IMR-90 (cell line): ENCODE results near the gene LRRC15. TPM values are rescaled to one million over a fixed set of nuclear protein-coding genes. Genes with fewer than 3 reads are reported as not detected.

Source experiments
- ATAC-seq: fragments of 200-7000 bp; cut with Tn5 transposase; 2 replicates; pipeline ENCODE4 v1.9.1; 2020; ENCODE audit warnings: low read depth, mild to moderate bottlenecking, moderate library complexity
- BruUV-seq: library from RNA; stranded (reverse); fragments of 400-500 nt; replicated peaks from 2 replicates; lab custom pipeline; 2021; lab: Mats Ljungman, UMichigan
- CTCF ChIA-PET: fragments of 300-600 bp; formaldehyde crosslinking; extraction: SDS; loops from one replicate; lab custom pipeline; 2021; ENCODE audit warnings: antibody characterized with exemption; lab: Yijun Ruan, JAX
- POLR2A ChIA-PET: fragments of 300-600 bp; sonication (Branson Sonifier 250); formaldehyde crosslinking; loops from one replicate; lab custom pipeline; 2022; ENCODE audit warnings: antibody characterized with exemption; ENCODE audit not compliant: unreplicated experiment; lab: Charles Lee
- DNase-seq: peaks from one replicate; pipeline ENCODE4 v3.0.0; 2013
- H2AFZ ChIP-seq: replicated peaks from 2 replicates; pipeline ENCODE3; 2013; ENCODE audit warnings: low read length, mild to moderate bottlenecking; ENCODE audit not compliant: poor library complexity
- H2AK5ac ChIP-seq: 2 replicates; pipeline ENCODE4 v1.6.1; 2013; ENCODE audit warnings: low read depth, low read length, inconsistent platforms
- H2AK9ac ChIP-seq: replicated peaks from 2 replicates; pipeline ENCODE3; 2013; ENCODE audit warnings: mild to moderate bottlenecking, low read depth, low read length, moderate library complexity; ENCODE audit not compliant: poor library complexity
- H2BK120ac ChIP-seq: 2 replicates; pipeline ENCODE4 v1.6.1; 2013; ENCODE audit warnings: low read depth, low read length, inconsistent platforms
- H2BK15ac ChIP-seq: 3 replicates; pipeline ENCODE4 v1.6.1; 2013; ENCODE audit warnings: low read depth, low read length, inconsistent platforms
- H2BK20ac ChIP-seq: 2 replicates; pipeline ENCODE4 v1.6.1; 2013; ENCODE audit warnings: low read depth, mild to moderate bottlenecking, inconsistent platforms, low read length, moderate library complexity
- H2BK5ac ChIP-seq: 2 replicates; pipeline ENCODE4 v1.6.1; 2013; ENCODE audit warnings: mild to moderate bottlenecking, low read depth, low read length, inconsistent platforms; ENCODE audit not compliant: poor library complexity, severe bottlenecking
- H3K14ac ChIP-seq: replicated peaks from 2 replicates; pipeline ENCODE4 v1.6.1; 2013; ENCODE audit warnings: low read depth, low read length, inconsistent platforms
- H3K18ac ChIP-seq: 2 replicates; pipeline ENCODE4 v1.6.1; 2013; ENCODE audit warnings: low read depth, low read length, control low read depth
- H3K23ac ChIP-seq: 2 replicates; pipeline ENCODE4 v1.6.1; 2013; ENCODE audit warnings: low read depth, low read length, inconsistent platforms
- H3K27ac ChIP-seq: 2 replicates; pipeline ENCODE4 v1.5.1; 2013; ENCODE audit warnings: mild to moderate bottlenecking, control low read depth, low read length; ENCODE audit not compliant: insufficient read depth
- H3K27me3 ChIP-seq: 2 replicates; pipeline ENCODE4 v1.6.1; 2013; ENCODE audit warnings: low read length; ENCODE audit not compliant: control insufficient read depth, insufficient read depth
- H3K36me3 ChIP-seq: 2 replicates; pipeline ENCODE4 v1.6.1; 2013; ENCODE audit warnings: low read length, mixed read lengths; ENCODE audit not compliant: control insufficient read depth, insufficient read depth
- H3K4ac ChIP-seq: 2 replicates; pipeline ENCODE4 v1.6.1; 2013; ENCODE audit warnings: low read depth, low read length, inconsistent platforms
- H3K4me1 ChIP-seq: 2 replicates; pipeline ENCODE4 v1.6.1; 2013; ENCODE audit warnings: low read length, mixed read lengths; ENCODE audit not compliant: control insufficient read depth, insufficient read depth
- H3K4me2 ChIP-seq: 2 replicates; pipeline ENCODE4 v1.6.1; 2013; ENCODE audit warnings: low read depth, mild to moderate bottlenecking, control low read depth, low read length, moderate library complexity
- H3K4me3 ChIP-seq: 2 replicates; pipeline ENCODE4 v1.5.1; 2013; ENCODE audit warnings: low read depth, mild to moderate bottlenecking, control low read depth, low read length, moderate library complexity; ENCODE audit not compliant: insufficient read depth
- H3K56ac ChIP-seq: 2 replicates; pipeline ENCODE4 v1.6.1; 2013; ENCODE audit warnings: low read length, inconsistent platforms; ENCODE audit not compliant: insufficient read depth; ENCODE audit errors: extremely low read depth
- H3K79me1 ChIP-seq, 2 experiments: 2 replicates each; pipeline ENCODE4 v1.6.1; 2013; ENCODE audit warnings: low read length in 2 of 2, inconsistent platforms in 1 of 2, low read depth in 1 of 2
- H3K9ac ChIP-seq: 2 replicates; pipeline ENCODE4 v1.6.1; 2013; ENCODE audit warnings: low read depth, low read length, control low read depth
- H3K9me1 ChIP-seq: 2 replicates; pipeline ENCODE4 v1.6.1; 2013; ENCODE audit warnings: low read length, inconsistent platforms; ENCODE audit not compliant: insufficient read depth
- H3K9me3 ChIP-seq: 2 replicates; pipeline ENCODE4 v1.6.1; 2013; ENCODE audit warnings: low read length; ENCODE audit not compliant: control insufficient read depth, insufficient read depth
- H4K20me1 ChIP-seq: 2 replicates; pipeline ENCODE4 v1.6.1; 2013; ENCODE audit warnings: low read length, inconsistent platforms; ENCODE audit not compliant: insufficient read depth
- H4K5ac ChIP-seq: 2 replicates; pipeline ENCODE4 v1.6.1; 2013; ENCODE audit warnings: mild to moderate bottlenecking, low read depth, low read length, control low read depth
- H4K8ac ChIP-seq, 2 experiments: 2 replicates each; pipeline ENCODE4 v1.6.1; 2013; ENCODE audit warnings: low read depth in 2 of 2, low read length in 2 of 2, control low read depth in 1 of 2, inconsistent platforms in 1 of 2
- H4K91ac ChIP-seq: 2 replicates; pipeline ENCODE4 v1.6.1; 2013; ENCODE audit warnings: low read depth, low read length, inconsistent platforms; ENCODE audit not compliant: insufficient read depth
- BHLHE40 ChIP-seq: fragments of 150-350 bp; IDR thresholded peaks from 2 replicates; pipeline ENCODE4 v1.6.1; 2016; ENCODE audit warnings: mild to moderate bottlenecking, low read depth, low read length
- CEBPB ChIP-seq: IDR thresholded peaks from 2 replicates; pipeline ENCODE4 v1.6.1; 2012; ENCODE audit warnings: low read depth, low read length, improper control_type of control experiment
- CHD1 ChIP-seq: IDR thresholded peaks from 2 replicates; pipeline ENCODE4 v1.6.1; 2012; ENCODE audit warnings: low read depth, low read length, improper control_type of control experiment
- FOS ChIP-seq: fragments of 150-350 bp; IDR thresholded peaks from 2 replicates; pipeline ENCODE4 v1.6.1; 2016; ENCODE audit warnings: low read depth, low read length
- MAFK ChIP-seq: IDR thresholded peaks from 2 replicates; pipeline ENCODE4 v1.6.1; 2012; ENCODE audit warnings: low read depth, low read length, improper control_type of control experiment
- MAZ ChIP-seq: IDR thresholded peaks from 2 replicates; pipeline ENCODE4 v1.6.1; 2012; ENCODE audit warnings: low read depth, mild to moderate bottlenecking, low read length, improper control_type of control experiment, moderate library complexity, borderline replicate concordance
- MXI1 ChIP-seq: IDR thresholded peaks from 2 replicates; pipeline ENCODE4 v1.6.1; 2012; ENCODE audit warnings: low read depth, mild to moderate bottlenecking, low read length, moderate library complexity, borderline replicate concordance
- NFE2L2 ChIP-seq: fragments of 150-350 bp; IDR thresholded peaks from 2 replicates; pipeline ENCODE4 v1.6.1; 2016; ENCODE audit warnings: low read depth, mild to moderate bottlenecking, low read length
- POLR2A ChIP-seq: IDR thresholded peaks from 2 replicates; pipeline ENCODE4 v1.6.1; 2012; ENCODE audit warnings: mild to moderate bottlenecking, low read depth, low read length
- RAD21 ChIP-seq: IDR thresholded peaks from 2 replicates; pipeline ENCODE4 v1.6.1; 2012; ENCODE audit warnings: low read length, improper control_type of control experiment
- RFX5 ChIP-seq: IDR thresholded peaks from 2 replicates; pipeline ENCODE4 v1.8.0; 2012; ENCODE audit warnings: low read depth, mild to moderate bottlenecking, low read length, moderate library complexity
- SMC3 ChIP-seq: fragments of 150-350 bp; IDR thresholded peaks from 2 replicates; pipeline ENCODE4 v1.6.1; 2016; ENCODE audit warnings: low read depth, mild to moderate bottlenecking, antibody characterized with exemption, low read length, moderate library complexity
- WGBS, 2 experiments: methylation state at CpG; one replicate each; pipeline versions ENCODE4 v1.1.5 to v1.1.7; 2013; ENCODE audit warnings: missing lambda C conversion rate in 2 of 2; ENCODE audit not compliant: insufficient read length in 1 of 2; ENCODE audit errors: extremely low coverage in 2 of 2; 5-methylcytosine and 5-hydroxymethylcytosine counted together
- dilution Hi-C: fragments of 300-500 bp; cut with HindIII; formaldehyde crosslinking; loops from one replicate; pipeline ENCODE4 v1.14.3; 2018; ENCODE audit warnings: low sequenced_read_pairs; ENCODE audit not compliant: unreplicated experiment
- in situ Hi-C: fragments of 300-500 bp; cut with MboI; formaldehyde crosslinking; loops from 3 replicates; pipeline ENCODE4 v1.14.3; 2019; ENCODE audit warnings: low sequenced_read_pairs, inconsistent platforms, mixed read lengths
- intact Hi-C: fragments of 100-400 bp; cut with micrococcal nuclease; formaldehyde crosslinking; loops from 2 replicates; pipeline ENCODE4 v1.10.0; 2022
- polyA plus RNA-seq, 3 experiments: library from polyadenylated mRNA; depleted of rRNA; stranded (reverse); fragments of >200 nt; gene quantifications; 2 replicates each; pipeline ENCODE4 v1.2.3, GENCODE V29; 2012; ENCODE audit warnings: low replicate concordance in 1 of 3
- total RNA-seq: library from RNA; depleted of rRNA; stranded (reverse); fragments of >200 nt; gene quantifications from 2 replicates; pipeline ENCODE4 v1.2.3, GENCODE V29; 2012
- TF ChIP-seq, protein P1 (sequence below): fragments of 150-350 bp; IDR thresholded peaks from 2 replicates; pipeline ENCODE4 v1.6.1; 2017; ENCODE audit warnings: mild to moderate bottlenecking, antibody characterized with exemption, low read length, low read depth
- TF ChIP-seq, protein P2 (sequence below): fragments of 150-350 bp; IDR thresholded peaks from 2 replicates; pipeline ENCODE4 v1.6.1; 2016; ENCODE audit warnings: low read depth, mild to moderate bottlenecking, low read length, moderate library complexity, borderline replicate concordance
- TF ChIP-seq, protein P3 (sequence below): conservative IDR thresholded peaks from 2 replicates; pipeline ENCODE4 v1.5.1; 2012; ENCODE audit warnings: mild to moderate bottlenecking, low read depth, low read length, improper control_type of control experiment

Gene LRRC15
- total and polyA plus RNA-seq, 2 of the 4 experiments (the other 2 are of a cell fraction), result 2.5 to 9.0 TPM

DNA sequence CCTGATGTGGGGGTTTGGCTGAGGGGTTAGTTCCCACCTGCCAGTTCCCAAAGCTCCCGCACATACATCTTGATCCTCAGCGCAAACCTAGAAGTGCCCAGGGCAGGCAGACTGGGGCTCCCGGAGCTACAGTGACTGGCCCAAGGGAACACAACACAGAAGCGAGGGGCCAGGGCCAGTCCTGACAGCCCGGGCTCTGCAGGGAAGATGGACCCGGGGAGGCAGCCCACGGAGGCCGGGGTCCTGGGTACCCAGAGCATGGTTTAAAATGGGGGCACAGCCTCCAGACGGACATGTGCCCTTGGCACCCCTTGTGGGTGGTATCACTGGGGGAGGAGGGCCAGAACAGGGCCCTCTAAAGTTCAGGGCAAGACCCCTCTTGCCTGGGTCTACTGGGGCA lies 23.5 kb downstream of the LRRC15 start:
- no peak overlapping the region for H4K91ac ChIP-seq
- H2AFZ ChIP-seq, result no peak overlapping the region
- H3K36me3 ChIP-seq, result no peaks in the 10 kb centered on the region
- H3K79me1 ChIP-seq, result no peaks in the 10 kb centered on the region
- no peak overlapping the region for H3K27ac ChIP-seq
- no peak overlapping the region for H3K14ac ChIP-seq
- H3K9me1 ChIP-seq, result peaks cover 8% of the 10 kb centered on the region
- no peaks in the 10 kb centered on the region for H4K20me1 ChIP-seq
- no peak overlapping the region for H4K5ac ChIP-seq
- H3K4me3 ChIP-seq, result no peak overlapping the region
- no peak overlapping the region for H2AK5ac ChIP-seq
- intact Hi-C loops (no loop called here), dilution Hi-C loops (no loop called here), in situ Hi-C loops (loop anchor here (25.0 kb wide), 1 partner anchor 516 kb away; no protein-coding TSS in a partner anchor)
- no peak overlapping the region for H3K4me2 ChIP-seq
- H4K8ac ChIP-seq, result no peak overlapping the region
- ChIA-PET POLR2A (no interaction called here), CTCF (interaction anchor here (1.5 kb wide), 1 partner anchor 13 kb away, joined by 3 read pairs; no protein-coding TSS in a partner anchor)
- no peaks in the 10 kb centered on the region for H3K9me3 ChIP-seq
- H2BK20ac ChIP-seq, result no peak overlapping the region
- DNase-seq (no peak), ATAC-seq (no peak)
- no peak for TF ChIP-seq MAFK
- TF ChIP-seq, protein P1, sequence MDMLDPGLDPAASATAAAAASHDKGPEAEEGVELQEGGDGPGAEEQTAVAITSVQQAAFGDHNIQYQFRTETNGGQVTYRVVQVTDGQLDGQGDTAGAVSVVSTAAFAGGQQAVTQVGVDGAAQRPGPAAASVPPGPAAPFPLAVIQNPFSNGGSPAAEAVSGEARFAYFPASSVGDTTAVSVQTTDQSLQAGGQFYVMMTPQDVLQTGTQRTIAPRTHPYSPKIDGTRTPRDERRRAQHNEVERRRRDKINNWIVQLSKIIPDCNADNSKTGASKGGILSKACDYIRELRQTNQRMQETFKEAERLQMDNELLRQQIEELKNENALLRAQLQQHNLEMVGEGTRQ, result no peak
- TF ChIP-seq RAD21, result no peak
- TF ChIP-seq MAZ, result no peak
- no peak for TF ChIP-seq CEBPB
- no peak for TF ChIP-seq POLR2A
- no peak for TF ChIP-seq MXI1
- TF ChIP-seq CHD1, result no peak
- no peak for TF ChIP-seq RFX5
- TF ChIP-seq, protein P2, sequence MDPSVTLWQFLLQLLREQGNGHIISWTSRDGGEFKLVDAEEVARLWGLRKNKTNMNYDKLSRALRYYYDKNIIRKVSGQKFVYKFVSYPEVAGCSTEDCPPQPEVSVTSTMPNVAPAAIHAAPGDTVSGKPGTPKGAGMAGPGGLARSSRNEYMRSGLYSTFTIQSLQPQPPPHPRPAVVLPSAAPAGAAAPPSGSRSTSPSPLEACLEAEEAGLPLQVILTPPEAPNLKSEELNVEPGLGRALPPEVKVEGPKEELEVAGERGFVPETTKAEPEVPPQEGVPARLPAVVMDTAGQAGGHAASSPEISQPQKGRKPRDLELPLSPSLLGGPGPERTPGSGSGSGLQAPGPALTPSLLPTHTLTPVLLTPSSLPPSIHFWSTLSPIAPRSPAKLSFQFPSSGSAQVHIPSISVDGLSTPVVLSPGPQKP, result no peak
- no peak for TF ChIP-seq FOS
- TF ChIP-seq SMC3, result no peak
- TF ChIP-seq NFE2L2, result no peak
- no peak for TF ChIP-seq BHLHE40
- TF ChIP-seq, protein P3, sequence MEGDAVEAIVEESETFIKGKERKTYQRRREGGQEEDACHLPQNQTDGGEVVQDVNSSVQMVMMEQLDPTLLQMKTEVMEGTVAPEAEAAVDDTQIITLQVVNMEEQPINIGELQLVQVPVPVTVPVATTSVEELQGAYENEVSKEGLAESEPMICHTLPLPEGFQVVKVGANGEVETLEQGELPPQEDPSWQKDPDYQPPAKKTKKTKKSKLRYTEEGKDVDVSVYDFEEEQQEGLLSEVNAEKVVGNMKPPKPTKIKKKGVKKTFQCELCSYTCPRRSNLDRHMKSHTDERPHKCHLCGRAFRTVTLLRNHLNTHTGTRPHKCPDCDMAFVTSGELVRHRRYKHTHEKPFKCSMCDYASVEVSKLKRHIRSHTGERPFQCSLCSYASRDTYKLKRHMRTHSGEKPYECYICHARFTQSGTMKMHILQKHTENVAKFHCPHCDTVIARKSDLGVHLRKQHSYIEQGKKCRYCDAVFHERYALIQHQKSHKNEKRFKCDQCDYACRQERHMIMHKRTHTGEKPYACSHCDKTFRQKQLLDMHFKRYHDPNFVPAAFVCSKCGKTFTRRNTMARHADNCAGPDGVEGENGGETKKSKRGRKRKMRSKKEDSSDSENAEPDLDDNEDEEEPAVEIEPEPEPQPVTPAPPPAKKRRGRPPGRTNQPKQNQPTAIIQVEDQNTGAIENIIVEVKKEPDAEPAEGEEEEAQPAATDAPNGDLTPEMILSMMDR, result no peak
- peaks cover 11% of the 10 kb centered on the region for H3K4me1 ChIP-seq
- H2AK9ac ChIP-seq, result no peak overlapping the region
- no peak overlapping the region for H3K18ac ChIP-seq
- H3K27me3 ChIP-seq, result no peaks in the 10 kb centered on the region
- H2BK120ac ChIP-seq, result no peak overlapping the region
- no peak overlapping the region for H3K4ac ChIP-seq
- no TSS peak for BruUV-seq
- 88% methylated on average over 7 of the region's 9 CpGs; no CpG with 5 or more reads in 1 of the 2 experiments for WGBS, 2 experiments
- H2BK5ac ChIP-seq, result no peak overlapping the region
- H3K56ac ChIP-seq, result no peak overlapping the region
- no peak overlapping the region for H2BK15ac ChIP-seq
- no peak overlapping the region for H3K9ac ChIP-seq
- no peak overlapping the region for H3K23ac ChIP-seq
